A549 treated with CpdA at 1 μM for 4 hours (cell line): ENCODE measurements around the gene PCNX1. TPM values are rescaled to one million over a fixed set of nuclear protein-coding genes. Genes with fewer than 3 reads are reported as not detected.

Experiments used
- total RNA-seq: library from RNA; stranded (reverse); fragments of 200-300 nt; extraction: Qiagen RNA extraction; gene quantifications from 5 replicates; pipeline ENCODE4 v1.2.3, GENCODE V29; 2022; ENCODE audit warnings: low read depth

Gene PCNX1
- 10.7 to 17.1 TPM (median 14.9 TPM) in 5 replicates for total RNA-seq

GRCh38 chr14:70907176-70907995 is at the start of gene PCNX1:
Gene PCNX1 (plus strand): TSS chr14:70907459. CDS start chr14:70907851, 392 bp downstream.

Other genes with a start within 250 kb of the PCNX1 start
- gene MAP3K9, start 97.9 kb upstream of the PCNX1 start, total RNA-seq: 3.9 to 5.1 TPM (median 4.7 TPM) in 5 replicates